Right lobe of liver (tissue), 5 donors: Measurements from ENCODE around the gene THSD1. TPM values are rescaled to one million over a fixed set of nuclear protein-coding genes. Genes with fewer than 3 reads are reported as not detected.

Source experiments
- small RNA-seq, 2 experiments: library from RNA; depleted of rRNA; stranded (forward); fragments of <200 nt; gene quantifications; one replicate each; pipeline ENCODE3, GENCODE V24; 2016
- total RNA-seq, 6 experiments: library from RNA; depleted of rRNA in 2 of 6; stranded (reverse); fragments of >200 nt in 2 of 6; fragmentation: NEBNext Ultra II Directional in 3 of 6; extraction: Animal tissue kit (Norgen Biotek cat#: 25700) in 3 of 6; gene quantifications; one replicate each; pipeline versions ENCODE4 v1.1.0 to v1.2.4, GENCODE V29; 2016 to 2023
- donor health status: DM: no; HTN: no; CAD: no.
- donor health status: DM: no; HTN: no; CAD: no.
- donor health status: DM: no; HTN: yes; CAD: no.
- donor health status: DM: no; HTN: yes; CAD: no.

Gene THSD1
- total RNA-seq, 6 experiments from 2014 or later, result 0.95 to 2.3 (median 1.5) TPM

Small RNAs within 50 kb of the gene (small RNA-seq; reads per million reads assigned to genes)
- gene RNY4P24, result 0 to 0.13 reads per million in 2 experiments

Other genes starting within 250 kb of the THSD1 start
- gene NEK3, start 246.6 kb downstream of the THSD1 start, total RNA-seq, result 1 to 10 TPM; 4.5 to 7.1 (median 6.2) TPM
- 10 to 100 TPM; 14.6 to 25.7 (median 21.5) TPM for gene VPS36, start 44.5 kb upstream of the THSD1 start, total RNA-seq
- gene CKAP2, start 49.3 kb upstream of the THSD1 start, total RNA-seq, result 1 to 10 TPM; 2.1 to 7.2 (median 4.3) TPM
- gene HNRNPA1L2, start 236.3 kb upstream of the THSD1 start, total RNA-seq, result 1 to 10 TPM in 5 of 6 experiments, under 1 TPM in 1; 0.31 to 1.9 (median 1.2) TPM
- 10 to 100 TPM; 15.4 to 29.3 (median 23.9) TPM for gene SUGT1, start 246.7 kb upstream of the THSD1 start, total RNA-seq